HUDEP-2 (cell line): Measurements from ENCODE around the gene ABCC4.
"Not testable (repeated sequence)": the region's sequence is repeated elsewhere in the genome, so short reads cannot be mapped to it uniquely, and the experiment has no call there.

Experiments used
- DNase-seq, 76 experiments: peaks; one replicate each; lab custom pipeline; 2025; ENCODE audit not compliant: unreplicated experiment in 76 of 76; lab: John Stamatoyannopoulos, UW

ABCC4 gene

DNA sequence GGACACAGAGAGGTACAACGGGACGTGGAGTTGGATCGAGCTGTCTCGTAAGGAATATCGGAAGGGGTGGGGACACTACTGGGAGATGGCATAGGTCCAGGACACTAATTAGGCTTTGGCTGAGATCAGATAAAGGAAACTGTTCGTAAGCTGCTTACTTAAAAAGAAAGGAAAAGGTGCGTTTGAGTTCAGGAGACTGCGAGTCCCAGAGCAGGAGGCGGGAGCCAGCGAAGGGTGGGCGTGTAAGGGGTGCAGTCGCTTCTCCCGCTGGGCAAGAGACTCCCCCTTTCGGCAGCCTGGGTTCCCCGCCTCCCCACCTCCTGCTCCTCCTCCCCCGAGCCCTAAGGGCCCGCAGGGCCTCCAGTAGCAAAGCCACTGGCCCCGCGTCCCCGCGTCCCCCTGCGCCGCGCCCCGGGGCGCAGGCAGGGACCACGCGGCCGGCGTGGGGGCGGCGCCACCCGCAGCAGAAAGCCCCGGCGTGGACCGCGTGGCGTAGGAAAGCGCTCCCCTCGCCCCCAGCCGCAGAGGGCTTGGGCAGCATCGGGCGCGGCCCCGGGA is 547 bp downstream of the ABCC4 start:
- DNase-seq, result peak in 68 of 76 experiments; percentile 11 to 79 (median 62)

GRCh38 chr13:95298971-95299621 is 2.2 kb downstream of the ABCC4 start:
- DNase-seq, result peak in 1 of 76 experiments; percentile 20

- DNase-seq, result no peak
These were observed 2.9 kb downstream of the ABCC4 start for GRCh38 chr13:95298169-95298965.

- peak in 34 of 76 experiments; percentile 5 to 52 (median 24) for DNase-seq
These were observed 4.8 kb downstream of the ABCC4 start for GRCh38 chr13:95296326-95296925.

GRCh38 chr13:95295026-95295425 is 6.2 kb downstream of the ABCC4 start:
- DNase-seq, result no peak

DNA sequence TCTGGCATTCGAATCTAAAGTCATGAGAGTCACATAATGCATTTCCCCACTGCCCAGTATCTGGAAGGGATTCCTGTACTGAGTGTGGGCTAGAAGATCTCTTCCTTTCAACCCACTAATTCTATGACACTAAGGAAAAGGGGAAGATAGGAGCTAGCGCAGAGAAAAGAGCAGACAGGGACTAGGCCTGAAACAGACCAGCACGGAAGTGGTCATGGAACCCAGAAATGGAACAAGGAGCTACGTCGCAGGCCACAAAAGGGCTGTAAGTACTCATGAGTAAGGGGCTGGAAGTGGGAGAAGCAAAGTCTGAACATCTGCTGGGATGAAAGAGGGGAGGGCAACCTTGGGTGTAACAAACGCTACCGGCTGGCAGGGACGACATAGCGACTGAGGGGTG is 8.6 kb downstream of the ABCC4 start:
- DNase-seq, result no peak

DNA sequence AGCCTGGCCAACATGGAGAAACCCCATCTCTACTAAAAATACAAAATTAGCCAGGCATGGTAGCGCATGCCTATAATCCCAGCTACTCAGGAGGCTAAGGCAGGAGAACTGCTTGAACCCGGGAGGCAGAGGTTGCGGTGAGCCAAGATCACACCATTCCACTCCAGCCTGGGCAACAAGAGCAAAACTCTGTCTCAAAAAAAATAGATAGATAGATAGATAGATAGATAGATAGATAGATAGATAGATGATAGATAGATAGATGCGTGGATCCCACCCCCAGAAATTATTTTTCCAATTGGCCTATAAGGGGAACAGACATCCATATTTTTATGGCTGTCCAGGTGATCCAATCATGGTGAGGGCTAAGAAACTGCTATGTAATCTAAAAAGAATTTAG is 11.3 kb downstream of the ABCC4 start:
- DNase-seq, result not testable (repeated sequence)

GRCh38 chr13:95289020-95289444 is 12.2 kb downstream of the ABCC4 start:
- no peak for DNase-seq

GRCh38 chr13:95284436-95284835 is 16.8 kb downstream of the ABCC4 start:
- DNase-seq, result no peak

DNA sequence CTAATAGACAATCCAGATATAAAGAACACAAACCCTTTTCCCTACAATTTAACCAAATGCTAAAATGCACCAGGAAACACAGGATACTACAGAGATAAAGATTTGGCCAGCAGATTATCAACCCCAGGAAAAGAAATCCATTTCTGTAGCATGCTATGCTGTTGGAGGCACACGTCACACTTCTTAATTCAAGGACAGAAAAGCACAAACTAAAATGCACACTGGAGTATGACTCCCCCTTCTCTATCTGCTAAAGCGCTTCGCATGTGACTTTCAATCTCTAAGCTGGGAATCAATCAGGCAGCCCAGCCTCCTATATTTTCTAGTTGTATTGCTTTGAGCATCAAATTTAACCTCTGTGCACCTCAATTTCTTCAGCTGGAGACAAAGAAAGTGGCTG is 22.2 kb downstream of the ABCC4 start:
- no peak for DNase-seq

- DNase-seq, result no peak
These were observed 25.2 kb downstream of the ABCC4 start for GRCh38 chr13:95276037-95276505.

GRCh38 chr13:95275322-95276036 is 25.8 kb downstream of the ABCC4 start:
- DNase-seq, result no peak

DNA sequence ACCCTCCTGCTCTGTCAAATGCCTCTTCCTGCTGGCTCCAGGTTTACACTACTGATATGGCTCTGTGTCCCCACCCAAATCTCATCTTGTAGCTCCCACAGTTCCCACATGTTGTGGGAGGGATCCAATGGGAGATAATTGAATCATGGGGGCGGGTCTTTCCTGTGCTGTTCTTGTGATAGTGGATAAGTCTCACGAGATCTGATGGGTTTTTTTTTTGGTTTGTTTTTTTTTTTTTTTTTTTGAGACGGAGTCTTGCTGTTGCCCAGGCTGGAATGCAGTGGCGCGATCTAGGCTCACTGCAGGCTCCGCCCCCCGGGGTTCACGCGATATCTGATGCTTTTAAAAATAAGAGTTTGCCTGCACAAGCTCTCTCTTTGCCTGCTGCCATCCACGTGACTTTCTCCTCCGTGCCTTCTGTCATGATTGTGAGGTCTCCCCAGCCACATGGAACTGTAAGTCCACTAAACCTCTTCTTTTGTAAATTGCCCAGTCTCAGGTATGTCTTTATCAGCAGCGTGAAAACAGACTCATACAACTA is 27.6 kb downstream of the ABCC4 start:
- peak in 73 of 76 experiments; percentile 39 to 91 (median 74) for DNase-seq

- DNase-seq, result not testable (repeated sequence)
These were observed 29.2 kb downstream of the ABCC4 start for GRCh38 chr13:95272076-95272475.

DNA sequence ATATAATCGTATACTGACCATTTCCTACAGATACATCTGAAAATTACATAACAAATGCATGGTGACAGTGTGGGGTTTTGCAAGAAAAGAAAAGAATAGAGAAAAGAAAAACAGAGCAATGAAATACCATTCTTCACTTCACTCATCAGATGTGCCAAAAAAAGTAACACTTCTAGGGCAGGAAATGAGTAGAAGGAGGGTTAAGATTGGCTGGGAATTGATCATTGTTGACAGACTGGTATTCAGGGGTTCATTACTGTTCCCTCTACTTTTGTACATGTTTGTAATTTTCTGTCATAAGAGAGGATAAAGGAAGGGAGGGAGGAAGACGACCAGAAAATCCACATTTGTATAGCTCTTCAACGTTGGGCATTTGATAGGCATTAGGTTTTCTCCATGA is 31.5 kb downstream of the ABCC4 start:
- no peak for DNase-seq

DNA sequence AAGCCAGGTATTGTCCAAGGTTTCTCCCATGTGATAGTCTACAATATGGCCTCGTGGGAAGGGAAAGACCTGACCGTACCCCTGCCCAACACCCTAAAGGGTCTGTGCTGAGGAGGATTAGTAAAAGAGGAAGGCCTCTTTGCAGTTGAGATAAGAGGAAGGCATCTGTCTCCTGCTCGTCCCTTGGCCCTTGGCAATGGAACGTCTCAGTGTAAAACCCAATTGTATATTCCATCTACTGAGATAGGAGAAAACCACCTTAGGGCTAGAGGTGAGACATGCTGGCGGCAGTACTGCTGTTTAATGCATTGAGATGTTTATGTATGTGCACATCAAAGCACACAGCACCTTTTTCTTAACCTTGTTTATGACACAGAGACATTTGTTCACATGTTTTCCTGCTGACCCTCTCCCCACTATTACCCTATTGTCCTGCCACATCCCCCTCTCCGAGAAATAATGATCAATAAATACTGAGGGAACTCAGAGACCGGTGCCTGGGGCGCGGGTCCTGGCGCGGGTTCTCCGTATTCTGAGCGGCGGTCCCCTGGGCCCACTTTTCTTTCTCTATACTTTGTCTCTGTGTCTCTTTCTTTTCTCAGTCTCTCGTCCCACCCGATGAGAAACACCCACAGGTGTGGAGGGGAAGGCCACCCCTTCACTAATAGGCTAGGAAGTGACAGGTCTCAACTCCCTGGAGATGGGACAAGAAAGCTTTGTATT is 32.7 kb downstream of the ABCC4 start:
- peak in 18 of 76 experiments; percentile 4 to 62 (median 26) for DNase-seq

DNA sequence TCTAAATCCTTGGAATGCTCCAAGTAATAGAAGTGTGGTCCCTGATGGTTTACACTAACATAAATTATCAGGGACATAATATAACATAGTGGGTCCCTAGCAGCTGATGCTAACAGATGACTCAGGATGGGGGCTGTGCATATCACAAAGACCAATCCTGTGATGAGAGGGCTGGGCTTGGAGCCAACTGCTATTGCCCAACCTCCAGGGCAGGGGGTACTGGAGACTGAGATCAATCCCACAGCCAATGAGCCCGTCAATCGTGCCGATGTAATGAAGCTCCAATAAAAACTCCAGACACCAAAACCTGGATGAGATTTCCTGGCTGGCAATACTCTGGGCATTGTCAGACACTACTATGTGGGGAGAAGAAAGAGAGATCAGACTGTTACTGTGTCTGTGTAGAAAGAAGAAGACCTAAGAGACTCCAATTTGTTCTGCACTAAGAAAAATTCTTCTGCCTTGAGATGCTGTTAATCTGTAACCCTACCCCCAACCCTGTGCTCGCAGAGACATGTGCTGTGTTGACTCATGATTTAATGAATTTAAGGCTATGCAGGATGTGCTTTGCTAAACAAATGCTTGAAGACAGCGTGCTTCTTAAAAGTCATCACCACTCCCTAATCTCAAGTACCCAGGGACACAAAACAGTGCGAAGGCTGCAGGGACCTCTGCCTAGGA is 33.4 kb downstream of the ABCC4 start:
- DNase-seq, result peak in 66 of 76 experiments; percentile 3 to 86 (median 51)

DNA sequence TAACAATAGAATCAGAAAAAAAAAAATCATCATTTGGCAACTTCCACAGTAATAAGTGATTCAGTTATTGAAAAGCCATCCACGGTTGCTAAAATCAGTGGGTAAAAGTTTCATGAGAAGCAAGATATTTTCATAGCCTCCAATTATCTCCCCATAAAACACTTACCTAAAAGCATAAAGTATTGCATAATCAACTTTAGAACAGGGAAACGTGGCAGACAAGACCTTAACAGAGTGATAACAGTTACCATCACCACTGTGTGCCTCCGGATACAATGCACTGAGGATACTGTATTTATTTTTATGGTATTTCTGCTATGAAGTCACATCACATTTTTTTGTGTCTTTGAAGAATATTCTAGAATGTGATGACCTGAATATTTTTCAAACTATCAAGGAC is 37.0 kb downstream of the ABCC4 start:
- DNase-seq, result no peak

- no peak for DNase-seq
These were observed 38.3 kb downstream of the ABCC4 start for GRCh38 chr13:95262837-95263384.
